Nephron (organoid): Measurements from ENCODE around the gene CREB3L1.

Source experiments
- H3K27ac Mint-ChIP-seq, 3 experiments: 2 replicates each; pipeline ENCODE4 v1.8.0; 2020; ENCODE audit warnings: mixed read lengths in 3 of 3, mild to moderate bottlenecking in 2 of 3, moderate library complexity in 1 of 3
- H3K27me3 Mint-ChIP-seq: 2 replicates; pipeline ENCODE4 v1.8.0; 2021; ENCODE audit warnings: low read depth, mild to moderate bottlenecking, moderate library complexity, mixed read lengths
- H3K36me3 Mint-ChIP-seq: 2 replicates; pipeline ENCODE4 v1.8.0; 2020; ENCODE audit warnings: low read depth, mixed read lengths
- H3K4me1 Mint-ChIP-seq: 2 replicates; pipeline ENCODE4 v1.8.0; 2020; ENCODE audit warnings: mixed read lengths
- H3K4me3 Mint-ChIP-seq, 3 experiments: 2 replicates each; pipeline ENCODE4 v1.8.0; 2020; ENCODE audit warnings: mild to moderate bottlenecking in 3 of 3, mixed read lengths in 3 of 3, moderate library complexity in 2 of 3
- H3K9me3 Mint-ChIP-seq: 2 replicates; pipeline ENCODE4 v1.8.0; 2020; ENCODE audit warnings: mixed read lengths
- TF ChIP-seq, protein P1 (sequence below), 3 experiments: fragments of 200-600 bp; sonication (generic); IDR thresholded peaks; one replicate each; pipeline ENCODE4 v1.5.0; 2021; ENCODE audit warnings: antibody characterized with exemption in 3 of 3; ENCODE audit not compliant: unreplicated experiment in 3 of 3

The CREB3L1 gene

DNA sequence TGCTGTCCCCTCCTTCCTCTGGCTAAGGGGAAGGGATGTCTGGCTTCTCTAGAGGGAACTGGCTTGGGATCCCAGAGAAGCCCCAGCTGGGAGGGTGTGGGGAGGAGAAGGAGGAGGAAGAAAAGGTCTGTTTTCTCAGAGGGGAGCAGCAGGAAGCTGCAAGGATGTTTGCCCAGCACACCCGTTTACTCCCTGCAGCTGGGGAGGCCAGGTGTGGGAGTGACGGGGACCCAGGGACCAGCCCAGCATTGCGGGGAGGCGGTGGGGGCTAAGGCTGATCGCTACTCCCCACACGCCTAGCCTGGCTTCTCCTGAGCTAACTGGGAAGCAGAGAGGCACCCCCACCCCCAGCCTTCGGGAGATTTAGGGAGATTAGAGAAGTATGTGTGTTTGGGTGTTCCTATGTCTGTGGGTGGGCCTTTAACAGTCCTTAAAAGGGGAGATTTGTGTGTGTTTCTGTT lies 3.9 kb downstream of the CREB3L1 start:
- Mint-ChIP-seq H3K36me3 (no peaks in the 10 kb centered on the region), H3K27ac (peak overlapping the region; percentile 94 to 98 (median 97)), H3K4me1 (peaks cover 57% of the 10 kb centered on the region), H3K27me3 (peaks cover 17% of the 10 kb centered on the region), H3K4me3 (peak overlapping the region; percentile 66 to 83 (median 77)), H3K9me3 (no peaks in the 10 kb centered on the region)
- TF ChIP-seq, protein P1, sequence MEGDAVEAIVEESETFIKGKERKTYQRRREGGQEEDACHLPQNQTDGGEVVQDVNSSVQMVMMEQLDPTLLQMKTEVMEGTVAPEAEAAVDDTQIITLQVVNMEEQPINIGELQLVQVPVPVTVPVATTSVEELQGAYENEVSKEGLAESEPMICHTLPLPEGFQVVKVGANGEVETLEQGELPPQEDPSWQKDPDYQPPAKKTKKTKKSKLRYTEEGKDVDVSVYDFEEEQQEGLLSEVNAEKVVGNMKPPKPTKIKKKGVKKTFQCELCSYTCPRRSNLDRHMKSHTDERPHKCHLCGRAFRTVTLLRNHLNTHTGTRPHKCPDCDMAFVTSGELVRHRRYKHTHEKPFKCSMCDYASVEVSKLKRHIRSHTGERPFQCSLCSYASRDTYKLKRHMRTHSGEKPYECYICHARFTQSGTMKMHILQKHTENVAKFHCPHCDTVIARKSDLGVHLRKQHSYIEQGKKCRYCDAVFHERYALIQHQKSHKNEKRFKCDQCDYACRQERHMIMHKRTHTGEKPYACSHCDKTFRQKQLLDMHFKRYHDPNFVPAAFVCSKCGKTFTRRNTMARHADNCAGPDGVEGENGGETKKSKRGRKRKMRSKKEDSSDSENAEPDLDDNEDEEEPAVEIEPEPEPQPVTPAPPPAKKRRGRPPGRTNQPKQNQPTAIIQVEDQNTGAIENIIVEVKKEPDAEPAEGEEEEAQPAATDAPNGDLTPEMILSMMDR (IDR thresholded peaks at IDR 0.05; ENCODE audit: unreplicated experiment in 3 of 3) = no peak

DNA sequence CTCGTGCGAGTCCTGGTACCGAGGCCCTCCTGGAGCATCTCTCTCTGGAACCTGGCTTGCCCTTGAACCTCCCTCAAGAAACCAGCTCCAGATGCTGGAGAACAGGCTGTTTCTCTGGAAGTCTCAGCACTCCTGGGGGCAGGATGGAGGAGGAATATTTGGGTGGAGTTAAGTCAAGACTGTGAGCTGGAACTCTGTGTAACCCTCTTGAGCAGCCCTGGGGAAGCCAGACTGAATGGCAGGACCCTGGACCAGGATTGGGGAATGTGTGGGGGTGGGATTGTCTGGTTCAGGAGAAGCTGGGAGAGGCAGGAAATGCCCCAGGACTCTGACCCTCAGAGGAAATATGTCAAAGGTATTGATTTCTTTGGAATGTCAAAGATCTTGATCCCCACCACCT lies 7.7 kb downstream of the CREB3L1 start:
- Mint-ChIP-seq H3K36me3 (no peaks in the 10 kb centered on the region), H3K4me3 (peak overlapping the region in 2 of 3 experiments; percentile 38 to 51), H3K9me3 (no peaks in the 10 kb centered on the region), H3K27ac (peak overlapping the region; percentile 68 to 98 (median 94)), H3K27me3 (peaks cover 6% of the 10 kb centered on the region), H3K4me1 (peaks cover 43% of the 10 kb centered on the region)
- TF ChIP-seq, protein P1 (IDR thresholded peaks at IDR 0.05; ENCODE audit: unreplicated experiment in 3 of 3) = no peak

DNA sequence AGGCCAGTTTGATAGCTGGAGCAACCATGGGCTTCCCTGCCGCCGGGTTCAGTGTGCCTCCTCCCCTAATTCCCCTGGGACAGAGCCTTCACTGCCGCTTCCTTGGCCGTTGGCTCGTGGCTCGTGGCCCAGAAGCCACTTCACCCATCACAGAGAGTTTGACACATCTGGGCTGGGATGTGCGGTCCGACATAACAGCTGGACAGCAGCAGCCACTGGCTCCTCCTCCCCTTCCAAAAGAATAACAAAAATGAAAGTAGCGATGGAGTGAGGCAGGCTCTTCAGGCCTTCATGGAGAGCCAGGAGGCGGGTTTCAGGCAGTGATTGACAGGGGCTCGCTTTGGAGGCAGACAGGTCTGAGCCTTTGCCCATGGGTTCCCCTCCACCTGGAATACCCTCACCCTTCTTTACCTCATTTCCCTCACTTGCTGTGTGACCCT lies 8.2 kb downstream of the CREB3L1 start:
- H3K27me3 Mint-ChIP-seq = peaks cover 6% of the 10 kb centered on the region
- peaks cover 44% of the 10 kb centered on the region for H3K4me1 Mint-ChIP-seq
- H3K4me3 Mint-ChIP-seq = peak overlapping the region; percentile 2 to 51 (median 24)
- TF ChIP-seq, protein P1 (IDR thresholded peaks at IDR 0.05; ENCODE audit: unreplicated experiment in 3 of 3) = no peak
- no peaks in the 10 kb centered on the region for H3K36me3 Mint-ChIP-seq
- H3K9me3 Mint-ChIP-seq = no peaks in the 10 kb centered on the region
- peak overlapping the region; percentile 68 to 98 (median 94) for H3K27ac Mint-ChIP-seq

DNA sequence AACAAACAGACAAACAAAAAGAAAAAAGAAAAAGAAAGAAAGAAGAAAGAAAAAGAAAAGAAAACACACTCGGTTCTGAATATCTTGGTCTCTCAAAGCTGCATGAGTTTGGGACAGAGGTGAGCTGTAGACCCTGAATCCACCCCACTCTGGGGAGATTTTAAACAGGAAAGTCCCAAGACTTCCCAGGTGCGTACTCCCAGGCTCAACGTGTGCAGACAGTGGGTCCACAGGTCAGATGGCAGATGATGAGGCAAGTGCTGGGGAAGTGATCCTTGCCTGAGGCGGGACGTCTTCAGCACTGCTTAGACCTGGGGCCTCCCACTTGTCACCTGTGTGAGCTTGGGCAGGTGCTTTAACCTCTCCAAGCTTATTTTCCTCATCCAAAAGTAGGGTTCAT lies 9.3 kb downstream of the CREB3L1 start:
- Mint-ChIP-seq H3K9me3 (no peaks in the 10 kb centered on the region), H3K27me3 (peaks cover 3% of the 10 kb centered on the region), H3K36me3 (no peaks in the 10 kb centered on the region), H3K4me1 (peaks cover 44% of the 10 kb centered on the region), H3K4me3 (no peak overlapping the region), H3K27ac (peak overlapping the region in 1 of 3 experiments; percentile 66)
- TF ChIP-seq, protein P1 (IDR thresholded peaks at IDR 0.05; ENCODE audit: unreplicated experiment in 3 of 3) = no peak

DNA sequence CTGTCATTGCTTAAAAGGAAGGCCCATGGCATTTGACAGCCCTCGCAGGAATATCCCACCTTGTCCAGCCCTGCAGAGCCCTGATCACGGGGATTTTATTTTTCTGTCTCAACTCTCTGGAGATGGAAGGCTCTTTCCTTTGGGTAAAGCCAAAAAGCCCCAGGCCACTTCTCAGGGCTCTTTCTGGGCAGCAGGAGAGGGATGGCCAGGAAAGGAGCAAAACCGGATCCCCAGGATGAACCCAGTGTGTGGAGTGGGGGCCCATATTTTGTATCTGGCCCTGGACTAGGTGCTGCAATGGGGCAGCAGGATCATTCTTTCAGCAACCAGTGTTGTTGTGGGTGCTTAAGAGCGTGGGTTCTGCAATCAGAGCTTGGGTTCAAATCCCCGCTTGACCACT lies 11.0 kb downstream of the CREB3L1 start:
- Mint-ChIP-seq H3K9me3 (no peaks in the 10 kb centered on the region), H3K27ac (peak overlapping the region in 2 of 3 experiments; percentile 74 to 99), H3K4me3 (no peak overlapping the region), H3K36me3 (no peaks in the 10 kb centered on the region), H3K4me1 (peaks cover 51% of the 10 kb centered on the region), H3K27me3 (no peaks in the 10 kb centered on the region)
- TF ChIP-seq, protein P1 (IDR thresholded peaks at IDR 0.05; ENCODE audit: unreplicated experiment in 3 of 3) = no peak

DNA sequence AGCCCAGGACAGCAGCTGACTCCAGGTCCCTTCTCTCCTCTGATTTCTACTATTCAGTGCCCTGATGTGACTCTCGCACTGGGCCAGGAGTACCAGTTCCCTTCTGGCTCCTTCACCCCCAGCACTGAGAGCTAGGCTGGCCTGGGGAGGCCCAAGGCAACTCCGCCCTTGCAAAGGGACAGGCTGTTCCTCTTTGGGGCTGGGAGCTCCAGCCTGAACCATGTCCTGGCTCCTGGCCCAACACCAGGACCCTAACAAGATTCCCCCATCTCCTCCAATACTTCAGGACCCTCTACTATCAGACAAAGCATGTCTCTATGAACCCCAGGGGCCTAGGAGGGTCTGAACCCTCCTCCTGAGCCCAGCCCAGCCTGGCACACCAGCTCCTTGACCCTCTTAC lies 12.5 kb downstream of the CREB3L1 start:
- Mint-ChIP-seq H3K27me3 (peaks cover 3% of the 10 kb centered on the region), H3K4me1 (peaks cover 60% of the 10 kb centered on the region), H3K27ac (peak overlapping the region; percentile 98 to 99 (median 98)), H3K36me3 (no peaks in the 10 kb centered on the region), H3K9me3 (no peaks in the 10 kb centered on the region), H3K4me3 (peak overlapping the region; percentile 62 to 77 (median 74))
- TF ChIP-seq, protein P1 (IDR thresholded peaks at IDR 0.05; ENCODE audit: unreplicated experiment in 3 of 3) = no peak
